NCI-H446 treated with DMSO at 0.1 percent for 48 hours (cell line): Measurements from ENCODE around the gene POLR3G.

ENCODE experiments used
- DNase-seq: peaks from one replicate; lab custom pipeline; 2025; lab: John Stamatoyannopoulos, UW

POLR3G gene

GRCh38 chr5:90474235-90475107 is at the start of gene POLR3G, which contains the start of gene MBLAC2:
TSS of gene POLR3G (plus strand) at chr5:90474864. CDS start at chr5:90485568, 10,704 bp downstream.
TSS of gene MBLAC2 (minus strand) at chr5:90474771. CDS start at chr5:90474292, 479 bp downstream.
- DNase-seq: peak; percentile 84

- DNase-seq: peak; percentile 13
These were observed 40.4 kb upstream of the POLR3G start for GRCh38 chr5:90434116-90434714.

GRCh38 chr5:90437663-90438062 is 37.0 kb upstream of the POLR3G start:
- DNase-seq: no peak

GRCh38 chr5:90438100-90438499 is 36.6 kb upstream of the POLR3G start:
- no peak for DNase-seq

- no peak for DNase-seq
These were observed 34.0 kb upstream of the POLR3G start for GRCh38 chr5:90440644-90441043.

GRCh38 chr5:90446961-90447360 is 27.7 kb upstream of the POLR3G start:
- DNase-seq: no peak

GRCh38 chr5:90461288-90461687 is 13.4 kb upstream of the POLR3G start:
- no peak for DNase-seq

GRCh38 chr5:90472783-90473395 is 1.8 kb upstream of the POLR3G start:
- no peak for DNase-seq

GRCh38 chr5:90473396-90474234 is 1.0 kb upstream of the POLR3G start:
- DNase-seq: no peak

- no peak for DNase-seq
These were observed 844 bp downstream of the POLR3G start for GRCh38 chr5:90475436-90475980.

- DNase-seq: no peak
These were observed 1.7 kb downstream of the POLR3G start for GRCh38 chr5:90476391-90476790.

GRCh38 chr5:90477073-90477472 is 2.4 kb downstream of the POLR3G start:
- no peak for DNase-seq

- DNase-seq: no peak
These were observed 3.1 kb downstream of the POLR3G start for GRCh38 chr5:90477621-90478215.

- DNase-seq: no peak
These were observed 5.1 kb downstream of the POLR3G start for GRCh38 chr5:90479611-90480385.

GRCh38 chr5:90480699-90481098 is 6.0 kb downstream of the POLR3G start:
- DNase-seq: no peak

GRCh38 chr5:90483206-90483605 is 8.5 kb downstream of the POLR3G start:
- DNase-seq: no peak

GRCh38 chr5:90484540-90484939 is 9.9 kb downstream of the POLR3G start:
- DNase-seq: no peak

- no peak for DNase-seq
These were observed 14.1 kb downstream of the POLR3G start for GRCh38 chr5:90488791-90489190.

- no peak for DNase-seq
These were observed 19.4 kb downstream of the POLR3G start for GRCh38 chr5:90494043-90494442.

- DNase-seq: no peak
These were observed 20.5 kb downstream of the POLR3G start for GRCh38 chr5:90495146-90495545.
